Measurements from ENCODE around the gene RAB31. TPM values are rescaled to one million over a fixed set of nuclear protein-coding genes. Genes with fewer than 3 reads are reported as not detected.
"Not testable (repeated sequence)": the region's sequence is repeated elsewhere in the genome, so short reads cannot be mapped to it uniquely, and the experiment has no call there.

RAB31 gene
- total RNA-seq, 2 donors from 2014 or later: 6.0 to 16.6 TPM

GRCh38 chr18:9749611-9750010 is 41.5 kb downstream of the RAB31 start:
- no peak for DNase-seq
- intact Hi-C loops (cut with DNase I, micrococcal nuclease): no loop called here
- ATAC-seq: no peak

DNA sequence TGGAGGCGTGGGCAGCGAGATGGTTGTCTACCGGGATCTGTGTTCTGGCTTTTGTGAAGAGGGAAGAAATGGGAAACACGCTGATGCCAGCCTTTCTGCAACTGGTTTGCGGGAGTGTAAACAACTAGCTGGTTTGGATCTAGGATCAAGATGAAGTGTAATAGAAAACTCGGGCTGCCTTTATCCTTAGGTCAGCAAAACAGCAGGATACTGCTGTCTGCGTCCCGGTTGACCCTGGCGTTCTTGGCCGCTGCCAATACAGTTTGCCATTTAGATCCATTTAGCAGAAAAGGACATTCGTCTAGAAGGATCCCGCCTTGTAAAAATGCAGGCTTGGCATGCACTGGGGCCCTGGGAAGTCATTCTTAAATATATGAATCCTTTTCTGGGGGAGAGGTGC is 42.0 kb downstream of the RAB31 start:
- intact Hi-C loops (cut with DNase I, micrococcal nuclease): no loop called here
- ATAC-seq: no peak

GRCh38 chr18:9750606-9751304 is 42.7 kb downstream of the RAB31 start:
- intact Hi-C loops (cut with DNase I, micrococcal nuclease): no loop called here
- DNase-seq (no peak), ATAC-seq (no peak)

More for the DNA sequence above, 42.0 kb downstream of the RAB31 start:
- DNase-seq: no peak

DNA sequence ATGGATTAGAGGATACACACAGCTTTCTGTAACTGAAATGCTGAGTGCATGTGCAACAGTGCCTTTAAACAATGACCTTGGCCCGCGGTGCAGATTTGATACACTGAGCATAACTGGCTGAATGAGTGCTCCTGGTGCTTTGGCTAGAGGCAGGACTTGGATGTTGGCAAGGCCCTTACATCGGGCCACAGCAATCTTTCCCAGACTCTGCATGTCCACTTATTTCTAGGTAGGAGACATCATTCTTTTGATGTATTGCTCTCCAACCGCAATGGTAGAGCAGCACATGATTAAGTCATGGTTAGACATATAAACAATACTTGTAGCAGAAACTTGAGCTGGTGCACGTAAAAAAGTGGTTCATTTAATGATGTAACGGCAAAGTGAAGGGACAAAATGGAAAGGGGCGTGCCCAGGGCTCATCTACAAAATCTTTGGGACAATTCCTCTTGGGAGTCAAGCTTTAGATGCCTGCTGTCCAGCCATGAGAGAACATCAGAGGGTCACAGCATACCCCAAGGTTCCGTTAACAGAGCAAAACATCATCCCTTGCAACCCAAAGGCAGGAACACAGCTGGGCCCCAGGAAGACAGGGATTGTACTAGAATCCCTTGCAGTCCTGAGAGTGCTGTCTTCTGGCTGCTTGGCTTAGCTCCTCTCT is 43.4 kb downstream of the RAB31 start:
- DNase-seq: no peak
- intact Hi-C loops (cut with DNase I, micrococcal nuclease): no loop called here
- ATAC-seq: no peak

DNA sequence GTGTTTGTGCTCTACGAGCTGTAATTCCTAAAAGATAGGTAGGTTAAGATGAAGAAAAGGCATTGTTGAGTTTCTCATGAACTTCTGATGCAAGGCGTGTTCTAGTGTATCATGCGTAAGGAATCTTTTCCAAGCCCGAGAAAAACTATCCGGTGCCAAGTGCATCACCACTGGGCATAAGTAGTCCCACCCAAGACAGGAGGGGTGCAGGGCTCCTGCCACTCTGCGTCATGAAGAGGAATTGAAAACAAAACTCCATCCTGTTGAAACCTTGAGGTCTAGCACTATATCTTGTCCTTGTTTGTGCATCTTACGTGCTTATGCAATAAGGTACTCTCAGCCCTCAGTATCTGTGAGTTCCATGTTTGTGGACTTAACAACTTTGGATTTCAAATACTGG is 45.7 kb downstream of the RAB31 start:
- intact Hi-C loops (cut with DNase I, micrococcal nuclease): no loop called here
- no peak for ATAC-seq

GRCh38 chr18:9755110-9755509 is 47.0 kb downstream of the RAB31 start:
- intact Hi-C loops (cut with DNase I, micrococcal nuclease): no loop called here
- no peak for DNase-seq
- ATAC-seq: no peak

More for the DNA sequence above, 45.7 kb downstream of the RAB31 start:
- DNase-seq: no peak

DNA sequence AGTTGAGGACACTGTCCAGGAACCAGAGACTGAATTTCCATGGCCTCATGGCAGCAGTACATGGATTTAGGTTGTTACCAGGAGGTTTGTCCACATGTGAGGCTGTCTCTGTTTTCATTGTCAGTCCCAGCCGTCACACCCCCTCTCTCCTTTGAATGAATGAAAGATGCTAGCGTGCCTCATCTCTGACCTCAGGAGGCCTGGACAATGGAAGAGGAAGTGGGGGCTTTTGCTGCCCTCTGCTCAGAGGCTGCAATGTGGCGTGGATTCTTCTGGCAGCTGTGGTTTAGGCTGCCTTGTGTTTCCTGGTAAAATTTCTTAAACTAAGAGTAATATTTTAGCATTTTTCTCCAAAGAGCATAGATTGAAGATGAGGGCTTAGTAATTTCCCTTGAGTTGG is 47.5 kb downstream of the RAB31 start:
- DNase-seq (no peak), ATAC-seq (no peak)
- intact Hi-C loops (cut with DNase I, micrococcal nuclease): no loop called here

- no peak for DNase-seq
- intact Hi-C loops (cut with DNase I, micrococcal nuclease): no loop called here
- ATAC-seq: no peak
Observed at GRCh38 chr18:9756271-9756932, 48.3 kb downstream of the RAB31 start.

DNA sequence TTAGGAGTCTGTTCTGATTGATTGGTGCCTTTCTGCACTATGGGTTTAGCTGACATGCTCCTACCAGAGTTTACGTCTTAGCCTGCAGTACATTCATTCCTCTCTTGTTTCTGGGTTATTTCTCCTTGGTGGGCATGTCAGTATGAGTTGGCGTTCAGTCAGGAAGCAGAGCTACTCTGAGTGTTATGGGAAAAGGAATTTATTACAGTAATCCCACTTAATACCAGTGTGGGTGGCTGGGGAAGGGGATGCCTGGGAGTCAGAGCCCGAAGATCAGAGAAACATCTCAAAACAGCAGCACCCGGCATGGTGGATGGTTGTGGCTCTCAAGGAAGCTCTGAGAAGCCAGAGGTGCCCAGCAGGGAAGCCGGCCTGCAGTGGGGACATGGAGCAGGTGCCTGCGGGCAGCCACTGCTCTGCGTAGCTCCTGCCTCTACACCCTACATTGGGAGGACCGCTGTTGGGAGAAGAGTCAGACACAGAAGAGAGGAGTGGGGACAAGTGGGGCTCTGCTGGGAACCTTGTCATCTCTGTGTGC is 48.9 kb downstream of the RAB31 start:
- intact Hi-C loops (cut with DNase I, micrococcal nuclease): no loop called here
- DNase-seq (no peak), ATAC-seq (no peak)

DNA sequence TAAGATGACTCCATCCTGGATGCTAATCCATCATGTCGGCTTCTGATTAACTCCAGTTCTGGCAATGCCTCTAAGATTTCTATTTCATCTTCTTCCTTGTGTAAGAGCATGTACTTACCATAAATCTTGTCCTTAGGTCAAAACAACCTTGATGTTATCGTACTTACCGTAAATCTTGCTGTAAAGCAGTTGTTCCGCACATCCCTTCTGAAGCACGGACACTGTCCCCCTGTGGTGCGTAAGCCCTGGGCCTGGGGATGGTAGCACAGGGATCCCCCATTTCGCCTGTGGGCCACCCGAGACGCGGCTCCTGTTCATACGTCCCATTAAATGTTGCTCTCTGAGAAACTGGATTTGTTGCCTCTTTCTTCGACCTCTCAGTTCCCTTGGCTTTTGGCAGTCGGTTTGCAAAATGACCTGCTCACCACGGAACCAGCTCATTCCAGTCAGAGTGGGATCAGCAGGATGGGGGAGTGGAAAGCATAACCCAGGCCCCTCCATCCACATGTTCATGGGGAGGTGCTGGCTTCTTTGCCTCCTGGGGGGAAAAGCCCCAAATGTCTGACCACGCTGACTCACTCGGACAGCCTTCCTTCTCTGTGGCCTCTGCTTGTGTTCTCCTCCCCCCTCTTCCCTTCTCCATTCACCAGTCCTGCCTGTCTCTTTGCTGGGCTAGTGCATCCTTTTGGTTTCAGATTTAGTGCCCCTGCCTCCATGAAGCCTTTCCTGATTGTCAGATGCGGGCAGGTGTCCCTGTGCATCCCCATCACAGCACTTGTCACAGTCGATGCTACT is 49.9 kb downstream of the RAB31 start:
- ATAC-seq (no peak), DNase-seq (no peak)
- intact Hi-C loops (cut with DNase I, micrococcal nuclease): no loop called here

DNA sequence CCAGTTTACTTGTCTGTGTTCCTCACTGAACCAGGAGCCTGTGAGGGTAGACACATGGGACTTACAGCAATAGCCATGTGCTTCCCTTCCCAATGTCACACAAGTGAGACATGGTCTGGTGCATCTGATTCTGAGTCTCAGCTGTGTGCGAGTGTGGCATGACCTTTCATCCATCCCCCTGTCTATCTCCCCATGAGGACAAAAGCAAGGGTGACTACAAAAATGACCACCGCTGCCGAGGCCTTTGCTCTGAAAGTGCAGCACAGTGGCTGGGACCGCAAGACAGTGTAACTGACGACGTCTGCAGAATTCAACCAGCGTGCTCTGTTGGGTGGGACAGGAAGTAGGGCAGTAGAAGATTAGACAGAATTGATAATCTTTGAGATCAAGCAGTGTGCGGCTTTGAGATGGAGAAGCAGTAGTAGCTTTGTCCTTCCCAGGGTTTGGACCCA is 50.5 kb downstream of the RAB31 start:
- no peak for ATAC-seq
- intact Hi-C loops (cut with DNase I, micrococcal nuclease): no loop called here
- no peak for DNase-seq

- ATAC-seq (no peak), DNase-seq (no peak)
- intact Hi-C loops (cut with DNase I, micrococcal nuclease): no loop called here
Observed at GRCh38 chr18:9760641-9761040, 52.5 kb downstream of the RAB31 start.

DNA sequence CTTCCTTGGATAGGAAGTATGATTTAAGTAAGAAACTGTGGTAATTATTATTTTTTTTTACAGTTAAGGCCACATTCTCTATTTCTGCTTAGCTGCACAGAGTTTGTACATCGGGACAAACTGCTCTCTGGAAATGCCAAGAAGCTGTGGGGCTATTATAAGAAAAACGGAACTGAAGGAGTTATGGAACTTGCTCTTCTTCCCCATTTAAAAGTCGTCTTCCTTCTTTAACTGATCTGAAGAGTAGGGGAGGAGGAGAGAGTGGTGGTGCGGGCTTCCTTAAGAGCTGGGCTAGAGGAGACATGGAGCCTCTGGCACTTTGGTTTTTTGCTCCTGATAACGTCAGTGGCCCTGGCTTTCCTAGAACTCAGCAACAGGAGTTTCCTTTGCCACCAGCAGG is 54.4 kb downstream of the RAB31 start:
- intact Hi-C loops (cut with DNase I, micrococcal nuclease): no loop called here
- ATAC-seq (no peak), DNase-seq (no peak)

- no peak for DNase-seq
- intact Hi-C loops (cut with DNase I, micrococcal nuclease): no loop called here
- no peak for ATAC-seq
Observed at GRCh38 chr18:9763157-9763556, 55.1 kb downstream of the RAB31 start.

DNA sequence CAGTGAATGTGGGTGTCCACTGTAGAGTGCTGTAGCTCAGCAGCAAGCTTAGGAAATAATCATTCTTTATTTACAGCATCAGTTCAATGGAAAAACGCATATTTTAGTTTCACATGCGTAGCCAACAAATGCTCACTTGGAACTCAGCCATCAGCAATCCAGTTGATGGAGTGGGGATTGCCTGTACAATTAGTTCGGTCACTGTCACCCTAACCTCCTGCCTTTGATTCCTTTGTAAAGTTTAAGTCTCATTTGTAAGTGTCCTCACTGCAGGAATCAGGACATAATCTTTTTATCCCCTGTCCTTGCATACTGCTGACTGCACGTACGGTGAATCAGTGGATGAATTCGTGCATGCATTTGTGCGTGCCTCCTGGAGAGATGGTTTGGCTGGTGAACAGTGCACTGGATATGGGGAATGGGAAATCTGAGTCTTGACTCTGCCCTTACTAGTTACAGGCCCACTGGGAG is 55.9 kb downstream of the RAB31 start:
- intact Hi-C loops (cut with DNase I, micrococcal nuclease): no loop called here
- DNase-seq (no peak), ATAC-seq (no peak)

- intact Hi-C loops (cut with DNase I, micrococcal nuclease): no loop called here
- peak; percentile 66 for ATAC-seq
- no peak for DNase-seq
Observed at GRCh38 chr18:9765501-9765900, 57.4 kb downstream of the RAB31 start.

GRCh38 chr18:9766076-9766481 is 58.0 kb downstream of the RAB31 start:
- intact Hi-C loops (cut with DNase I, micrococcal nuclease): no loop called here
- no peak for DNase-seq
- ATAC-seq: no peak

GRCh38 chr18:9766740-9767139 is 58.6 kb downstream of the RAB31 start:
- intact Hi-C loops (cut with DNase I, micrococcal nuclease): no loop called here
- no peak for DNase-seq
- ATAC-seq: no peak

- intact Hi-C loops (cut with DNase I, micrococcal nuclease); DNase-seq; ATAC-seq: not testable (repeated sequence)
Observed at GRCh38 chr18:9768071-9768691, 60.1 kb downstream of the RAB31 start.

Measured in left colon (tissue), 2 donors.